Glutamatergic neuron (in vitro differentiated cells): ENCODE measurements around the gene SCGB1D1. TPM values are rescaled to one million over a fixed set of nuclear protein-coding genes. Genes with fewer than 3 reads are reported as not detected.

Source experiments
- DNase-seq: peaks from one replicate; pipeline ENCODE4 v3.0.0; 2022
- H3K27ac Mint-ChIP-seq: one replicate; pipeline ENCODE4 v1.8.0; 2020; ENCODE audit warnings: mild to moderate bottlenecking, mixed read lengths, inconsistent platforms; ENCODE audit not compliant: unreplicated experiment
- H3K27me3 Mint-ChIP-seq: one replicate; pipeline ENCODE4 v1.8.0; 2020; ENCODE audit warnings: mild to moderate bottlenecking, moderate library complexity, mixed read lengths, inconsistent platforms; ENCODE audit not compliant: unreplicated experiment
- H3K36me3 Mint-ChIP-seq: one replicate; pipeline ENCODE4 v1.8.0; 2020; ENCODE audit warnings: mild to moderate bottlenecking, mixed read lengths, inconsistent platforms; ENCODE audit not compliant: unreplicated experiment
- H3K4me1 Mint-ChIP-seq: one replicate; pipeline ENCODE4 v1.8.0; 2020; ENCODE audit warnings: mild to moderate bottlenecking, low read depth, mixed read lengths, inconsistent platforms; ENCODE audit not compliant: unreplicated experiment
- H3K4me3 Mint-ChIP-seq: one replicate; pipeline ENCODE4 v1.8.0; 2020; ENCODE audit warnings: mild to moderate bottlenecking, mixed read lengths, inconsistent platforms; ENCODE audit not compliant: unreplicated experiment
- H3K9me3 Mint-ChIP-seq: one replicate; pipeline ENCODE4 v1.8.0; 2020; ENCODE audit warnings: mild to moderate bottlenecking, moderate library complexity, mixed read lengths, inconsistent platforms; ENCODE audit not compliant: unreplicated experiment
- total RNA-seq: library from RNA; stranded (reverse); fragmentation: NEBNext Ultra II Directional; extraction: Animal tissue kit (Norgen Biotek cat#: 25700); gene quantifications from one replicate; pipeline ENCODE4 v1.2.1, GENCODE V29; 2021; ENCODE audit not compliant: unreplicated experiment
- TF ChIP-seq, protein P1 (sequence below): fragments of 200-600 bp; sonication (generic); IDR thresholded peaks from one replicate; pipeline ENCODE4 v1.5.0; 2021; ENCODE audit not compliant: partially characterized antibody, unreplicated experiment

The SCGB1D1 gene
- total RNA-seq, 1 donor from 2014 or later: not detected

DNA sequence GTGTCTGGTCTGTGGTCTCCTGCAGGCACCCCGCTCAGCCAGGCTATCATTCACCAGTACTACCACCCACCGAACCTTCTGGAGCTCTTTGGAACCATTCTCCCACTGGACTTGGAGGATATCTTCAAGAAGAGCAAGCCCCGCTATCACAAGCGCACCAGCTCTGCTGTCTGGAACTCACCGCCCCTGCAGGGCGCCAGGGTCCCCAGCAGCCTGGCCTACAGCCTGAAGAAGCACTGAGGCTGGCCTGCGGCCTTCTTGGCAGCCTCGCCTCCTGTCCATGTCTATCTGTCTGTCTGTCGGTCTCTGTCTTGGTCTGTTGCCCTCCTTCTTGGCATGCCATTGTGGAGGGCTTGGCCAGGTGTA, 38.3 kb upstream of the SCGB1D1 start:
- no peaks in the 10 kb centered on the region for H3K36me3 Mint-ChIP-seq
- DNase-seq: no peak

DNA sequence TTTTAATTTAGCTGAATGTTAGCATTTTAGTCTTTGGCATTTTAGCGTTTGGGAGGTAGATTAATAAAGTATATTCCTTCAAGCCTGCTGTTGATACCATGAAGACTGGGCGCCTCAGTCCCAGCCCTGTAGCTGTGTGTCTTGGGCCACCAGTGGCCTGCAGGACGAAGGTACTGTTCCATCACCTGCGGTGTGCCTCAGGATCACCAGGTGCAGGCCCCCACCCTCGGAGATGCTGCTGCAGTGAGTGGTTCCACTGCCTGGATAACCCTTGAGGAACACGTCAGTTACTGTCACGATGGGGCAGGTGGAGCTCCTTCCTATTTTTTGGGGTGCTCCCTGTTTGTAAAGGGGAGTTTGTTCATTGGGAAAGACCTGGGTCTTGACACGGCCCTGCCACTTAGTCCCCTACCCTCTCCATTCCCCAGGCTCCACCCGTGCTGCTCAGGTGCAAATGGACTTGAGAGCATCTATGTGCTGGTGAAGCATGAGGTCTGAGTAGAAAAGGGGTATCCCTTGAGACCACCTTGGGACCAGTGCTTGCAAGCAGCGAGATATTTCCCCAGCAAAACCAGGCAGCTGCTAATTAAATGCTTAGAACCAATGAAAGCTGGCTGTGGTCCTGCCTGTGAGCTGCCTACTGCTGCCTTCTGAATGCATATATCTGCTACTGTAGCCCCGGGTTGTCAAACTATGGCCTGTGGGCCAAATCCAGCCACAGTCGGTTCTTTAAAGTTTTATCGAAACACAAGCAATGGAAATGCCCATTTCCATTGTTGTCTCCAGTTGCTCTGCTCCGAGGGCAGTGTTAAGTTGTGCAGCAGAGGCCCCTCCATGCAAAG, 37.5 kb upstream of the SCGB1D1 start:
- H3K4me1 Mint-ChIP-seq: no peaks in the 10 kb centered on the region
- DNase-seq: no peak
- no peaks in the 10 kb centered on the region for H3K36me3 Mint-ChIP-seq
- H3K27ac Mint-ChIP-seq: no peak overlapping the region
- no peak overlapping the region for H3K4me3 Mint-ChIP-seq
- no peaks in the 10 kb centered on the region for H3K9me3 Mint-ChIP-seq
- H3K27me3 Mint-ChIP-seq: no peaks in the 10 kb centered on the region
- TF ChIP-seq, protein P1, sequence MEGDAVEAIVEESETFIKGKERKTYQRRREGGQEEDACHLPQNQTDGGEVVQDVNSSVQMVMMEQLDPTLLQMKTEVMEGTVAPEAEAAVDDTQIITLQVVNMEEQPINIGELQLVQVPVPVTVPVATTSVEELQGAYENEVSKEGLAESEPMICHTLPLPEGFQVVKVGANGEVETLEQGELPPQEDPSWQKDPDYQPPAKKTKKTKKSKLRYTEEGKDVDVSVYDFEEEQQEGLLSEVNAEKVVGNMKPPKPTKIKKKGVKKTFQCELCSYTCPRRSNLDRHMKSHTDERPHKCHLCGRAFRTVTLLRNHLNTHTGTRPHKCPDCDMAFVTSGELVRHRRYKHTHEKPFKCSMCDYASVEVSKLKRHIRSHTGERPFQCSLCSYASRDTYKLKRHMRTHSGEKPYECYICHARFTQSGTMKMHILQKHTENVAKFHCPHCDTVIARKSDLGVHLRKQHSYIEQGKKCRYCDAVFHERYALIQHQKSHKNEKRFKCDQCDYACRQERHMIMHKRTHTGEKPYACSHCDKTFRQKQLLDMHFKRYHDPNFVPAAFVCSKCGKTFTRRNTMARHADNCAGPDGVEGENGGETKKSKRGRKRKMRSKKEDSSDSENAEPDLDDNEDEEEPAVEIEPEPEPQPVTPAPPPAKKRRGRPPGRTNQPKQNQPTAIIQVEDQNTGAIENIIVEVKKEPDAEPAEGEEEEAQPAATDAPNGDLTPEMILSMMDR: no peak

More for the DNA sequence above, 38.3 kb upstream of the SCGB1D1 start:
- no peak overlapping the region for H3K27ac Mint-ChIP-seq
- H3K9me3 Mint-ChIP-seq: no peaks in the 10 kb centered on the region
- TF ChIP-seq, protein P1: no peak
- no peaks in the 10 kb centered on the region for H3K27me3 Mint-ChIP-seq
- H3K4me1 Mint-ChIP-seq: no peaks in the 10 kb centered on the region
- H3K4me3 Mint-ChIP-seq: no peak overlapping the region

DNA sequence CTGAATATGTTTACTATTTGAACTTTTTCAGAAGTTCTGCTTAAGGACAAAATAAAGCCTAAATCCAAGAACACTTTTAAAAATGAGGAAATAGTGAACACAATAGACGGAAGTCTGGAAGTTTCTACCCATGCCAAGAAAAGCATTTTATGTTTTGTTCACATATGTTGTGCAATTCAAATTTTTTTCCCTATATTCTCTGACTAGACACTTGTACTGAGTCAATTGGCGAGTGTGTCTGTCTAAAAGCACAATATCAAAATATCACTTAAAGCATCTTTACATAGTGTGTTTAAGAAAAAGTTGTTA, 37.0 kb upstream of the SCGB1D1 start:
- Mint-ChIP-seq H3K27me3 (no peaks in the 10 kb centered on the region), H3K4me1 (no peaks in the 10 kb centered on the region), H3K36me3 (no peaks in the 10 kb centered on the region), H3K27ac (no peak overlapping the region), H3K9me3 (no peaks in the 10 kb centered on the region), H3K4me3 (no peak overlapping the region)
- TF ChIP-seq, protein P1: no peak
- DNase-seq: no peak

DNA sequence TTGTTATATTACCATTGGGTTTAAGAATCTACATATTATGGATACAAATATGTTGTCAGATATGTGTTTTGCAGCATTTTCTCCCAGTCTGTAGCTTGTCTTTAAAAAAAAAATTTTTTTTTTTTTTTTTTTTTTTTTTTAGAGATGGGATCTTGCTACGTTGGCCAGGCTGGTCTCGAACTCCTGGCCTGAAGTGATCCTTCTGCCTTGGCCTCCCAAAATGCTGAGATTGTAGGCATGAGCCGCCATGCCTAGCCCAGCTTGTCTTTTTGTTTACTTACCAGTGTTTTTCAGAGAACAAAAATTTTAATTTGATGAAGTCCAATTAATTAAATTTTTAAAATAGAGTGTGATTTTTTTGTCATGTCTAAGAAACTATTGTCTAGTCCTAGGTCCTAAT, 36.4 kb upstream of the SCGB1D1 start:
- no peak overlapping the region for H3K27ac Mint-ChIP-seq
- no peaks in the 10 kb centered on the region for H3K36me3 Mint-ChIP-seq
- TF ChIP-seq, protein P1: no peak
- no peaks in the 10 kb centered on the region for H3K9me3 Mint-ChIP-seq
- no peaks in the 10 kb centered on the region for H3K4me1 Mint-ChIP-seq
- H3K27me3 Mint-ChIP-seq: no peaks in the 10 kb centered on the region
- no peak overlapping the region for H3K4me3 Mint-ChIP-seq
- DNase-seq: no peak

DNA sequence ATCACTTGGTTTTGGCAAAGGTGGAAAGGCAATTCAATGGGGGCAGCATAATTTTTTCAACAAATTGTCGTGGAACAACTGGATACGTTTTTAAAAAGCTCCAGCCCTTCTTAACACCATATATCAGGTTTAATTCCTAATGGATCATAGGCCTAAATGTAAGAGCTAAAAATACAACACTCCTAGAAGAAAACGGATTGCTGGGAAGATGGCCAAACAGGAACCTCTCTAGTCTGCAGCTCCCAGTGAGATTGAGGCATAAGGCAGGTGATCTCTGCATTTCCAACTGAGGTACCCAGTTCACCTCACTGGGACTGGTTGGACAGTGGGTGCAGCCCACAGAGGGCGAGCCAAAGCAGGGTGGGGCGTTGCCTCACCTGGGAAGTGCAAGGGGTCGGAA, 32.4 kb upstream of the SCGB1D1 start:
- peaks cover 2% of the 10 kb centered on the region for H3K9me3 Mint-ChIP-seq
- DNase-seq: no peak
- TF ChIP-seq, protein P1: no peak
- no peak overlapping the region for H3K27ac Mint-ChIP-seq
- H3K36me3 Mint-ChIP-seq: no peaks in the 10 kb centered on the region
- peaks cover 2% of the 10 kb centered on the region for H3K27me3 Mint-ChIP-seq
- no peaks in the 10 kb centered on the region for H3K4me1 Mint-ChIP-seq
- no peak overlapping the region for H3K4me3 Mint-ChIP-seq
